Measurements from ENCODE around the gene RPL15.

Gene RPL15

DNA sequence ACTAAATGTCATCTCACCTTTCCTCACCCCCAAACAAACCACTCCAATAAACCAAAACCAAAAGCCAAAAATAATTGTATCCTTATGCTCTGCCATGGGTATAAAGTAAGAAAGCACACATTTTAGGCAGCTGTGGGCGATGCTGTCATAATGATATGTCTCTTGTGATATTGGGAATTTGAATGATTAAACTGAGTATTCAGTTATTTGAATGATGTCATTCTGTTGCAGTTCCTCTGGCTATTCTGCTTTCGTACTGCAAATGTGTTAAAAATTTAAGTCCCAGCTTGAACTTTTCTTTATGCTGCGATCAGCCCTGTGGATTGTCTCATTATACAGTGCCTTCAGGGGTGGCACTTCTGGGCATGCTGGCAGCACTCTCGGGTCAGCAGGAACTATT, 17.3 kb downstream of the RPL15 start:
- DNase-seq, result no peak

DNA sequence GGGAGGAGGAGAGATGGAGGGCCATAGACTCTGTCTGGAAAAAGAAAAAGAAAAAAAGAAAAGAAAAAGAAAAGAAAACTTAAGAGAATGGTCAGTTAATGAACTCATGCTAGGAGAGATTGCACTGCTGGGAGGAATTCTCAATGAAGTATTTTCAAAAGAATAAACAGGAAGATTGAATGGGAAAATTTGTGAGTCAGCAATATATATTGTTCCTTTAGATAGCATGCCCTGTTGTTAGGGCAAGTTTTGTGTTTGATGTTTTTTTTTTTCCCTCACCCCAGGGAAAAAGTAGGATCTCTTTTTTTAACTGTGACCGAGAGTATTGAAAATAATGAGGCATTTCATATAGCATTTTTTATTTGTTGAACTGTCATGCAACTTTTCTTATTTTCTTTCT, 20.4 kb downstream of the RPL15 start:
- DNase-seq, result no peak

DNA sequence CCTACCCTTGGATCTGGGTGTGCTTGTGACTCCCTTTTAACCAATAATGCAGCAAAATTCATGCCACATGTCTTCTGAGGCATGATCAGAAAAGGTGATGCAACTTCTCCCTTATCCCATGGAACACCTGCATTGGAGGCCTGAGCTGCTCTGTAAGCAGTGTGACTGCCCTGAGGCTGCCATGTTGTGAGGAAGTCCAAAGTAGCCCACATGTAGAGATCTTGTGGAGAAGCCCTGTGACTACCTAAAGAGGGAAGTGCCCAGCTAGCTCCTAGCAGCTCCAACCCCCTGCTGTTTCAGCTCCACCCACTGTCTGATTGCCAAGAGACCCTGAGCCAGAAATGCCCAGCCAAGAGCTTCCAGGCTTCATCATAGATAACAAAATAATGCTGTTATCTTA, 21.8 kb downstream of the RPL15 start:
- DNase-seq, result no peak

DNA sequence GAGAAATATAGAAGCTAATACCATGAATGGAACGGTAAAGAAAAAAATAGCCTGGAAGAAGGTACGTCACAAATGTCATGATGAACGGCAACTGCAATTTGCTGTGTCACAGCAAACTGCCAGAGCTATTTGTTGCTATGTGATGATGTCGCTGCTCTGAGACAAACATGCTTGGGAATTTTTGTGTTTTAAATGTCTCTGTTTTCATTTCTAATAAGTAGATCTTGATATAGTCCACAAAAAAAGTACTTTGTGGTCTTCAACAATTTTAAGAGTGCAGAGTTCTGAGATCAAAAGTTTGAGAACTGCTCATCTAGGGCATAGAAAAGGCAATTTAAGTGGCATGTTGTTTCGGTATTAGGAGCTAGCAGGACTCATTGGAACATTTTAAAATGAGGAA, 23.8 kb downstream of the RPL15 start:
- no peak for DNase-seq

DNA sequence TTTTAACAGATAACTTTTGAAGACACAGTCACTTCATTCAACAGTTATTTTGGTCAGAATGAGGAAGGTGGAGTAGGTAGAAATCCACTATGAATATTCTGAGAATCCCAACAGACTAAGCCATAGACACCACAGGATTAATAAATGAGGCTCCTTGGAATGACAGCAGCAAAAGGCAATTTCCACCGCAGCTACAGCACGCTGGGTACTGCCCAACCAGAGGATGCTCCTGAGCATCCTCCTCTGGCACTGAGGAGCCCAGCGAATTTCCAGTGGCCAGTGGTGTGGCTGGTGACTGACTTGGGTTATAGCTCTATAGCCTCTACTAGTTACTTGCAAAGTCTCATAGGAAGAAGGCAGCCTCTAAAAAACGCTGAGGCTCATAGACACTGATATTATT, 24.5 kb downstream of the RPL15 start:
- no peak for DNase-seq

DNA sequence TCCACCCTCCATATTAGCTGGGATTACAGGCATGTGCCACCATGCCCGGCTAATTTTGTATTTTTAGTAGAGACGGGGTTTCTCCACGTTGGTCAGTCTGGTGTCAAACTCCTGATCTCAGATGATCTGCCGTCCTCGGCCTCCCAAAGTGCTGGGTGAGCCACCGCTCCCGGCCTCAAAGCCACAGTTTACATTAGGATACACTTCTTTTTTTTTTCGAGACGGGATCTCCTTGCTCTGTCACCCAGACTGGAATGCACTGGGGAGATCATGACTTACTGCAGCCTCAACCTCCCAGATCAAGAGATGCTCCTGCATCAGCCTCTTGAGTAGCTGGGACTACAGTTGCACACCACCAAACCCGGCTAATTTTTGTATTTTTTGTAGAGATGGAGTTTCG, 25.6 kb downstream of the RPL15 start:
- DNase-seq, result no peak

DNA sequence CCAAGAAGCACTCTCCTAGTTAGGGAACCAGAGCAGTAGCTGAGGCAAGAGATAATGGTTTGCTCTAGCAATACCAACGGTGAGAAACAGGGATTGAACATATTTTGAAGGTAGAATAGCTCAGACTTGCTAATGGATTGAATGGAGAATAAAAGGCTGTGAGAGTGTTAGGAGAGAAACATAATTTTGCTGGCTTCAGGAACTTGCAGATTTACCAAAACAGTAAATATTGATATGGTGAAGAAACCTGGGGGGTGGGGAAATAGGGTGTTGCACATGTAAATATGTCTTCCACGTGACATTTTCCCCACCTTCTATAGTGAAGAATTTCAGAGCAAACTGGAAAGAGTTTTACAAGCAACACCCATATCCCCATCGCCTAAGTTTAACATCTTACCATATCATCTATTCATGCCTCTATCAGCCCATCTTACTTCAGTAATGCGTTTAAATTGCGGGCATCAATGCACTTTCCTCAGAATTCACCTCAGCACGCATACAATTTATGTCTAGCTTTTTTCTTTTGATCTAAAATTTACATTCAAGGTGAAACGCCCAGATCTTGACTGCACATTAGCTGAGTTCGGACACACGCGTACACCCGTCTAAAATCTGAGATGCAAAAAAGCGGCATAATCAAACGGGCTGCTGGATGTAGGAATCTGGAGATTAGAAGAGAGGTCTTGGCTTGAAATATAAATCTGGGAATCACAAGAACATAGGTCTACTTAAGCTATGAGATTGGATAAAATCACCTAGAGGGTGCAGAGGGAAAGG, 27.3 kb downstream of the RPL15 start:
- DNase-seq, result no peak

DNA sequence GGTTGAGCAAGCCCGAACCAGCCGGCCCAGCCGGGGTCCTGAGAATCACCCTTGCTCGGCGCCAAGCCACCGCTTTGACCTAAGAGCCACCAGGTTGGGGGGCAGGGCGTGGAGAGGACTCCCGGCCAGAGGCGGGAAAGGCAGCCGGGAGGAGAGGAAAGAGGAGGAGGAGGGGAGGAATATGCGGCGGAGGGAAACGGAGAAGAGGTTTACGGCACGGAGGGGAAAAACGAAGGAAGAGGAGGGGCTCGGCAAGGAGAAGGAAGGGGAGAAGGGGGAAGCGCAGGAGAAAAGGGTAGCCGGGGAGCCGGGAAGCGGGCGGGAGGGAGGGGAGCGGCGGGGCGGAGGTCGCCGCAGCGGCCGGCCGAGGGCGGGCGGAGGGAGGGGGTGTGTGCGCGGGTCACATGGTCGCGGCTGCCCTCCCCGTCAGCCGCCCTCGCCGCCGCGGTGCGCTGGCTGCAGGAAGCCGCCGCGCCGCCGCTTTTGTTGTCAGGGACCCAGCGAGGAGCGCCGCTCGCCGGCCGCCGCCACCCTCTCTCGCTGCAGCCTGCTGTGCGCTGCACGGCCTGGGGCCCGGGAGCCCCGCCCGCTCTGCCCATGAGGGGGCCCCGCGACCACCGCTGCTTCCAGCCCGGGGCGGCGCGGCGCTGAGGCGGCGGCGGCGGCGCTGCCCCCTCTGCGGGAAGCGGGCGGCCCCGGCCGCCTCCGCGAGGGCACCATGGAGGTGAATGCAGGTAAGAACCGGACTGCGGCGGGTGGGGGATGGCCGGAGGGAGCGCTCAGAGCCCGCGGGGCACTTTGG, 28.1 kb downstream of the RPL15 start, which contains the start of gene NR1D2:
Gene NR1D2 (plus strand): TSS at position 426 of the 802 bp plus-strand sequence. CDS start 293 bp downstream, at position 719.
- peak; percentile 54 for DNase-seq

DNA sequence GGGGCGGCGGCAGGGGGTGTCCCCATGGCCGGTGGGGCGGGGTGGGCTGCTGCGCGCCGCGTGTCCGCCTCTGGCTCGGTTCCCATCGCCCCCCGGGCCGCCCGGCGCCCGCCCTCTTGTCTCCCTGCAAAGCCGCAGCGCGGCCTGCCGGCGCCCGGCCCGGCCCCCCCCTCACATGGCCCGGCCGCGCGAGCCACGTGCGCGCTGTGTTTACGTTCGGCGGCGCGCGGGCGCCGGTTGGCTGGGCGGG, 28.7 kb downstream of the RPL15 start:
- DNase-seq, result no peak

DNA sequence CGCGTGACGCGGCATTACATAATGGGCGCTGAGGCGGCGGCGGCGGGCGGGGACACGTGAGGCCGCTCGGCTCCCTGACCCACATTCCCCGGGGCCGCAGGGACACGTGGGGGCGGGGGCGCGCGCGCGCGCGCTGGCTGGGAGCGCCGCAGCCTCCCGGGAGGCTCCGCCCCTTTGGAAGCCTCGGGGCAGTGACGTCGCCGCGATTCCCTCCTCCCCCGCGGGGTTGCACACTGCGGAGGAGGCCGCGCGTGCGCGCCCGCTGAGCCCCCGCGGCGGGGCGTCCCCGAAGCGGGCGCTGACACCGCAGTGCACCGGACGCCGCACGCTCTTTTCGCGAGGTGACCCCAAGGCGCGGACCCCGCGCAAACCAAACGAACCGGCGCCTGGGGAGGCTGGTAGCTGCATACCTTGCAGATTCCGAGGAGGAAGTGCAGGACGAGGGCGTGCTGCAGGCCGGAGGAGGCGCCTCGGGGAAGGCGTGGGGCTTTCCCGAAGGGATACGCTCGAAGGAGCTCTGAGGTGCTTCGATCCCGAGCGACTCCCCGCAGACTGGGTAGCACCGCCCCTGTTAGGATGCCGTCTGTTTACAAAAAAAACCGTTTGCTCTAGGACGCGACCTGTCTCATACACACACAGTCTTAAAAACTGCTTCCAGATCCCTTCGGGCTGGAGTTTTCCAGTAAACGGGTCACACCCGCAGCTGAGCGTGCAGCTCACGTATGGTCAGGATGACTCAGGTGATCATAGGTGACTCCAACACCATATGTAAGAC, 29.2 kb downstream of the RPL15 start:
- DNase-seq, result peak; percentile 81

DNA sequence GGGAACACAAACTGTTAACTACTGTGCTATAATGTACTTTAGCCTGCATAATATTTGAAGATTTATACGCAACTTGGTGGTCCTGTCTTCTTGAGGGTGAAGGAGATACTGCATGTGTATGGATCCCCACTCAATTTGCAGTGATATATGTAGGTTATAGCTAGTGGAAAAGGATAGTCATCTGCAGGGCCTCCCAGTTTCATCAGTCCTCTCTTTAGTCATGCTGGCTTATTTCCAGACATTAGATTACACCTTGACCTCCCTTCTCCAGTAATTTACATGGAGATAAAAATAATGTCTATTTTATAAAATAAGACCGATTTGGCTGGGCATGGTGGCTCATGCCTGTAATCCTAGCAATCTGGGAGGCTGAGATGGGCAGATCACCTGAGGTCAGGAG, 31.8 kb downstream of the RPL15 start:
- no peak for DNase-seq

DNA sequence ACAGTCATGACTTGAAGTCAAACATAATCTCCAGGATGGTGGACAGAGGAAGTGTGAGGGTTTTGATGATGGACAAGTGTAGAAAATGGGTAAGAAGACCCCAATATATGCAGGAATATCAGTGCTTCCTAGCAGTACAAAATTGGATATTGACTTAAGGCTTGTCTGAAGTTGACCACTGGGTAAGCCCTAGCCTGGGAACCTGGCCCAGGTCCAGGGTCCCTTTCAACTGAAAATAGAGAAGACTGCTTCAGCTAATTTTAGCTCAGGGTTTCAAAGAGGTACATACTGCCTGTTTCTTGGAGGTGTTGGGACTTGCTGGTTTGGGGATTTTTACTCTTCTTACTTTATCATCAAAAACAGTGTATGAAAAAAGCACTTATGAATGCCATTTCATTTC, 32.9 kb downstream of the RPL15 start:
- no peak for DNase-seq

DNA sequence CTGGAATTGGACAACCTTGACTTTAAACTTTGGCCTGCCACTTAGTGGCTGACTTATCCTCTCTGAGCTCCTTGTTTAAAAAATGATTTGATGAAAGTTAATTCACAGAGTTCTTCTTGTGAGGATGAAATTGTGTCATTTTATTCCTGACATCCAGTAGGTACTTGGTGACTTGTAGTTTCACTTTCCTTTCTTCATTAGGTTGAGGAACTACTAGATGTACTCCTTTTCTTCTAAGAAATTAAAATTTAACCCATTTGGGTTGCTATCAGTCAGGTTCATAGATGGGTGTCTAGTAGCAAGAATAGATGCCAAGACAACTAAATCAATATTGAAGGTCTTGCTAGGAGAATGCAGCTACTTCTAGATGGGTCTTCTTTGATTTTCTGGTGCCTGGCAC, 33.4 kb downstream of the RPL15 start:
- DNase-seq, result no peak

DNA sequence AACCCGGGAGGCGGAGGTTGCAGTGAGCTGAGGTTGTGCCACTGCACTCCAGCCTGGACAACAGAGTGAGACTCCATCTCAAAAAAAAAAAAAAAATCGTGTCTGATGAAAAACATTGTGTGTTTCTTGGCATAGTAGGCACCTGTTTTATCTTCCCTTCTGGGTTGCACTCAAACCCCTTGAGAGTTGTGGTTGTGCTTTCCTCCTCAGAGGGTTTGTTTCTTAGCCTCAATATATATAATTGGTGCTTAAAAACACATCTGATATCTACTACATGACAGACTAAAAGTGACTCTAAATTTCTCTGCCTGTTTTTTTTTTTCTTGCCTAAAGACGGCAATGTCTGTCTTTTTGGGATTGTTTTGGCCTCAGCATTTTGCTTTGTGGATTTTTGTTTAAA, 35.7 kb downstream of the RPL15 start:
- DNase-seq, result no peak

DNA sequence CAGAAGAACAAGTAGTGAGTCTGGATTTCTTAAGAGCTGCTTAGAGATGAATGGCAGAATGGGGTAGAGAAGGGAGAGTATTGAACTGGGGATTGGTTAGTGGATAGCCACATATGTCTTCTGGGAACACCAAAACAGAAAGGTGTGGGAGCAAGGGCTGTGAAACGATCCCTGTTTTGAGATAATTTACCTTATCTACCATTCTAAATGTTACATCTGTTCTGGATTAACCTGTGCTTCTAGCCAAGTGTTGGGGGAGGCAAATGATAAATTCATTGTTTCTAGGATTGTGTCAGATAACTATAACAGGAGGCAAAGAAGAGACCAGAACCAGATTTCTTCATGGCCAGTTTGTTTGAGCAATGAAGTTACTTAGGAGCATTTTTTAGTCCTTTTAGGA, 36.6 kb downstream of the RPL15 start:
- no peak for DNase-seq

DNA sequence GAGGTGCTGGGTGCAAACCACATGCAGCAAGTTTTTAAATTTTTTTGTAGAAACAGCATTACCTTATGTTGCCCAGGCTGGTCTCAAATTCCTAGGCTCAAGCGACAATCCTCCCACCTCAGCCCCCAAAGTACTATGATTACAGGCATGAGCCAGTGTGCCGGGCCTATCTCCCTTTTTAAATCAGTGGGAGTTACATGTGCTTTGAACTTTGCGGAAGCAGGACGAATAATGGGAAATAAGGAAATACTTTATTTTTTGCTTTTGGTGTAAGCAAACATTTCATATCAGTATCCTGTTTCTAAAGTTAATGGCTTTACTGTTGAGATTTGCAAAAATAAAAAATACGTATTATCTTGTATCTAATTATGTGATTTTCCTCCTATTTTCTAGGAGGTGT, 37.2 kb downstream of the RPL15 start:
- no peak for DNase-seq

DNA sequence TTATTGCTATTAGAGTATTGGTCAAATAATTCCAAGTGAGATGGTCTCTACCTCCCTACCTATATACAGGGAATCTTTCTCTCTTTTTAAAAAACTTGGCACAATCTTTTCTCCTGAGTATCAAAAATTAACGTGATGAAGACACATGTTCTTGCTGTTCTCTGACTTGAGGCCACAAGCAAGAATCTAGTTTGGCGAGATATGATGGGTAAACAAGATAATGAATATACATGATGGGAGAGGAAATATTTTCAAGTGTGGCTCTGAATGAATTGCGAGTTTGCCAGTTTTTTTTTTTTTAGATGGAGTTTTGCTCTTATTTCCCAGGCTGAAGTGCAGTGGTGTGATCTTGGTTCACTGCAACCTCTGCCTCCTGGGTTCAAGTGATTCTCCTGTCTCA, 39.8 kb downstream of the RPL15 start:
- no peak for DNase-seq

DNA sequence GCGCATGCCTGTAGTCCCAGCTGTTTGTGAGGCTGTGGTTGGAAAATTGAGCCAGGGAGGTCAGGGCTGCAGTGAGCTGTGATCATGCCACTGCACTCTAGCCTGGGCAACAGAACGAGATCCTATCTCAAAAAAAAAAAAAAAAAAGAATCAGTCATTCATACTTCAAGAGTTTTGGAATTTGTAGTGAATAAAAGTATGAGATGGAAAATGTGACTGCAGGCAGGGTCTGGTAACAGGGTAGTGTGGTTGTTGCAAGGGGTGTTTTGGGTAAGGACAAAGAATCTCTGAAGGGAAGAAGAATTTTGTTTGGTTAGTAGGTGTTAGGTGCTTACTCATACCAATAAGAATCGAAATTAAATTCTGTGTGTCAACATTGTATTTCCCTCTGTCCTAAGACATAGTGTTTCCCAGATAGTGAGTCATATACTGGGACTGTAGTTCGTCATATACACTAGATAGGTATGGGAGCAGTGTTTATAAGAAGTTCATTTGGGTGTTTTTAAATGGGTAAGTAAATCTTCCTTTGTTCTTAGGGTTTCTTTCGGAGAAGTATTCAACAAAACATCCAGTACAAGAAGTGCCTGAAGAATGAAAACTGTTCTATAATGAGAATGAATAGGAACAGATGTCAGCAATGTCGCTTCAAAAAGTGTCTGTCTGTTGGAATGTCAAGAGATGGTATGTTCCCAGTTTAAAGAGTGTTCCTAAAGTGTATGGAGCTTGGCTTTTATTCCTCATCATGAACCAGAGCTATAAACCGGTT, 42.4 kb downstream of the RPL15 start:
- DNase-seq, result no peak

DNA sequence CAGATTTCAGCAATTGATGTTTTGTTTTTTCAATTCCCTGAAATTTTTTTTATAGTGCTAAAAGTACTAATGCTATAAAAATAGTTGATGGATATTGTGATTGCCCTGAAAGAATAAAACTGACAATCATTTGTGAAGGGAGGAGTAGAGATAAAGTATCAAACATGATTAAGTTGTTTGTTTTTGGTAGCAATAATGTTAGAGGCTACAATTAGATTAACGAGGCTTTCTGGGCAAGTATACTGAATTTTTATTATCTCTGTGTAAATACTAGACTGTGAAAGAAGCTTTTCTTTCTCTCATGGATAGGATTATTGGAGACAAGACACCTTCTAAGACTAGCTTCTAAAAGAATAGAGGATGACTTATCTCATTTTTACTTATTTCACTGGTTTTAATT, 43.7 kb downstream of the RPL15 start:
- DNase-seq, result peak; percentile 63

DNA sequence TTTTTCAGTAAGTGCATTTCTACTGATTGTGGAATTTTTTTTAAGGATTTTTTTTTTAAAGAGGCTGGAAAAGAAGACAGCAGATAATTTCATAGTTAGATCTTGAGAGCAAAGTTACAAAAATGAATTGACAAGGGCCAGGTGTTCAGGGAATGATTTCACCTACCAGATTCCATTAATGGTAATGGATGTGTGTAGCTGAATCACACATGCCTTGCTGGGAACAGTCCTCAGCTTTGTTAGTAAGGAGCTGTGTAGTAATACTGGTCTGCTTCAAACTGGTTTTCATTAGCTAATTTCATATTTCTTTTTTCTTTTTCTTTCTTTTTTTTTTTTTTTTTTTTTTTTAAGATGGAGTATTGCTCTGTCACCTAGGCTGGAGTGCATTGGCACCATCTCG, 44.1 kb downstream of the RPL15 start:
- DNase-seq, result peak; percentile 55

DNA sequence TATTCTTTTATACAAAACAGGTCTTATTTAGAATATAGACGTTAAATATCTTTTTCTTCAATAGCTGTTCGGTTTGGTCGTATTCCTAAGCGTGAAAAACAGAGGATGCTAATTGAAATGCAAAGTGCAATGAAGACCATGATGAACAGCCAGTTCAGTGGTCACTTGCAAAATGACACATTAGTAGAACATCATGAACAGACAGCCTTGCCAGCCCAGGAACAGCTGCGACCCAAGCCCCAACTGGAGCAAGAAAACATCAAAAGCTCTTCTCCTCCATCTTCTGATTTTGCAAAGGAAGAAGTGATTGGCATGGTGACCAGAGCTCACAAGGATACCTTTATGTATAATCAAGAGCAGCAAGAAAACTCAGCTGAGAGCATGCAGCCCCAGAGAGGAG, 45.0 kb downstream of the RPL15 start:
- no peak for DNase-seq

DNA sequence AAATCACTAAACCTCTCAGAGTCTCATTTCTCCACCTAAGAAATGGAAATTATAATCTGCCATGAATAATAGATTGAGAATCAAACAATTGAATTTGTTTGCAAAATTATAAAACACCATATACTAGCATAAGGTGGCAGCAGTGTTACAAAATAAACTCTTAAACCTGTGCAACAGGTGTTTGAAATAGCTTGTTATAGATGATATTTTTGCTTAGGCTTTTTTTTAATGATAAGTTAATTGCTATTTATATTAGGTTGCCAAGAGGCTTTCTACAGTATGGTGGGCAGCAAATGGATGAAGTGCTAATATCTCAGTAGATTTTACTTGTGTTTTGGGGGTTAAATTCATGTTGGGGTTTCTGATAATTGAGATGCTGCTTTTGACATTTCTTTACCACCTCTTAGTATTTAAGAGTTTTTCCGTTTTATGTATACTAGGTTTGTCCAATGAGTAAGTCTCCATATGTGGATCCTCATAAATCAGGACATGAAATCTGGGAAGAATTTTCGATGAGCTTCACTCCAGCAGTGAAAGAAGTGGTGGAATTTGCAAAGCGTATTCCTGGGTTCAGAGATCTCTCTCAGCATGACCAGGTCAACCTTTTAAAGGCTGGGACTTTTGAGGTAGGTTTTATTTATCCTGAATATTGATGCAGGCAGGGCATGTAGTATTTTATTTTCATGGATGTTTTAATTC, 47.8 kb downstream of the RPL15 start:
- no peak for DNase-seq

DNA sequence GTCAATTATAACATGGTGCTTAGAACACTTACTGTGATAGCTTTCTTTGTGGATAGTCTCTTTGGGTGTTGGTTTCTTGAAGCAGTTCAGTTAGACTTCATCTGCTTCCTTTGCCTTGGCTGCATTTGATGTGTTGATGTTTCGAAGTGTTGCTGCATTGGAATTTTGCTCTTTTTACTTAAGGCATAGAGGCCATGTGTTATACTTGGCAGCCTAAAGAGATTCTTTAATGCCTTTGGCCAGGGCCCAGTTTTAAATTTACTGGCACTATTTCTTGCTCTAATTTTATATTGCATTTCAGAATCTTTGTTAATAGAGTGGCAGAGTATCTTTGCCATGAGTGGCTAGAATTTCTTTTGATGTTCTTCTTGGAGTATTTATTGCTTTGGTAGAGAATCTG, 49.4 kb downstream of the RPL15 start:
- DNase-seq, result no peak

Measured in NCI-H1105 treated with DMSO at 0.1 percent for 48 hours (cell line).